GM21423 (cell line): ENCODE results near the gene APOBEC3G.

Experiments
- ATAC-seq: cut with Tn5 transposase; IDR thresholded peaks from one replicate; pipeline ENCODE4 v1.9.1; 2021; ENCODE audit warnings: mild to moderate bottlenecking, moderate library complexity; ENCODE audit not compliant: unreplicated experiment

The APOBEC3G gene

GRCh38 chr22:39120983-39121382 is 43.9 kb downstream of the APOBEC3G start:
- no peak for ATAC-seq

- ATAC-seq: no peak
Observed at GRCh38 chr22:39122772-39123470, 45.8 kb downstream of the APOBEC3G start.

- no peak for ATAC-seq
Observed at GRCh38 chr22:39123751-39124581, 46.9 kb downstream of the APOBEC3G start.

- ATAC-seq: no peak
Observed at GRCh38 chr22:39125622-39126021, 48.5 kb downstream of the APOBEC3G start.

- ATAC-seq: no peak
Observed at GRCh38 chr22:39128508-39128907, 51.4 kb downstream of the APOBEC3G start.

- no peak for ATAC-seq
Observed at GRCh38 chr22:39129081-39129480, 52.0 kb downstream of the APOBEC3G start.

- ATAC-seq: no peak
Observed at GRCh38 chr22:39129746-39130145, 52.7 kb downstream of the APOBEC3G start.

- no peak for ATAC-seq
Observed at GRCh38 chr22:39130152-39130704, 53.2 kb downstream of the APOBEC3G start.

- ATAC-seq: no peak
Observed at GRCh38 chr22:39130892-39131855, 54.1 kb downstream of the APOBEC3G start.

- ATAC-seq: no peak
Observed at GRCh38 chr22:39132281-39132680, 55.2 kb downstream of the APOBEC3G start.

- no peak for ATAC-seq
Observed at GRCh38 chr22:39132871-39133524, 55.9 kb downstream of the APOBEC3G start.

GRCh38 chr22:39133871-39134270 is 56.8 kb downstream of the APOBEC3G start:
- ATAC-seq: no peak

GRCh38 chr22:39134366-39135091 is 57.5 kb downstream of the APOBEC3G start:
- no peak for ATAC-seq

- no peak for ATAC-seq
Observed at GRCh38 chr22:39135092-39135896, 58.2 kb downstream of the APOBEC3G start.

- no peak for ATAC-seq
Observed at GRCh38 chr22:39136317-39136716, 59.2 kb downstream of the APOBEC3G start.
